ENCODE results near the gene KLF13.

The KLF13 gene

GRCh38 chr15:31391687-31392671 is 65.3 kb downstream of the KLF13 start:
- DNase-seq (ENCODE audit: low spot score): peak; percentile 88
- TF ChIP-seq, protein P1, sequence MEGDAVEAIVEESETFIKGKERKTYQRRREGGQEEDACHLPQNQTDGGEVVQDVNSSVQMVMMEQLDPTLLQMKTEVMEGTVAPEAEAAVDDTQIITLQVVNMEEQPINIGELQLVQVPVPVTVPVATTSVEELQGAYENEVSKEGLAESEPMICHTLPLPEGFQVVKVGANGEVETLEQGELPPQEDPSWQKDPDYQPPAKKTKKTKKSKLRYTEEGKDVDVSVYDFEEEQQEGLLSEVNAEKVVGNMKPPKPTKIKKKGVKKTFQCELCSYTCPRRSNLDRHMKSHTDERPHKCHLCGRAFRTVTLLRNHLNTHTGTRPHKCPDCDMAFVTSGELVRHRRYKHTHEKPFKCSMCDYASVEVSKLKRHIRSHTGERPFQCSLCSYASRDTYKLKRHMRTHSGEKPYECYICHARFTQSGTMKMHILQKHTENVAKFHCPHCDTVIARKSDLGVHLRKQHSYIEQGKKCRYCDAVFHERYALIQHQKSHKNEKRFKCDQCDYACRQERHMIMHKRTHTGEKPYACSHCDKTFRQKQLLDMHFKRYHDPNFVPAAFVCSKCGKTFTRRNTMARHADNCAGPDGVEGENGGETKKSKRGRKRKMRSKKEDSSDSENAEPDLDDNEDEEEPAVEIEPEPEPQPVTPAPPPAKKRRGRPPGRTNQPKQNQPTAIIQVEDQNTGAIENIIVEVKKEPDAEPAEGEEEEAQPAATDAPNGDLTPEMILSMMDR (IDR thresholded peaks at IDR 0.05; ENCODE audit: extremely low read depth, insufficient read depth, missing control alignments): no peak
- in situ Hi-C loops (cut with MboI; ENCODE audit: low pct_unique_long_range_greater_than_20kb, low sequenced_read_pairs, unreplicated experiment): no loop called here

DNA sequence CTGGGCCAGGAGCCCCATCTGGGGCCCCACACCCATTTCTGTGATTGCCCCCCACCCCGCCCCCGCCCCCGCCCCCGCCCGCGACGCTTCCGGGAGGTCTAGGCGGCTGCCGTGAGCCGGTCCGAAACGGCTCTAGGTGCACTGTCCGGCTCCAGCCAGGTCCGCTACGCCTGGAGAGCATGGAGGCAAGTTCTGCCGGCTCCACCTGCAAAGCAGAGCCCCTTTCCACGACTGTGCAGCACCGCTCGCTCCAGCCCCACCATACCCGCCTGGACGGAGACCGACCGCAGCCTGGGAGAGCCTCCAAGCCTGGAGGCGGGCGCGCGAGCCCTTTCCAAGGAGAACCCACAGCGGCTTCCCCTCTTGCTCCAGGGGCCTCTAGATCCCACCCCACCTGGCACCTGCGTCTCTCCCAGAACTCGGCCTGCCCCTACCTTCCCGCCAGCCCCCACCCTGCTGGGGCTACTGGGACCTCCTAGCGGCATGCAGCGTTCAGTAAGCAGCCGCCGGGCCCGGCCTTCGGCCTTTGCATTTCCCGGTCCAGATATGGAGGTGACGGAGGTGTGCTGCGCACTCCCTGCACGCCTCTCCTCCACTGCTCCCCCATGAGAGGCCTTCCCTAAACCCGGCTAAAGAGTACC is 66.2 kb downstream of the KLF13 start:
- DNase-seq (ENCODE audit: low spot score): no peak
- TF ChIP-seq, protein P1 (IDR thresholded peaks at IDR 0.05; ENCODE audit: extremely low read depth, insufficient read depth, missing control alignments): no peak
- in situ Hi-C loops (cut with MboI; ENCODE audit: low pct_unique_long_range_greater_than_20kb, low sequenced_read_pairs, unreplicated experiment): no loop called here

DNA sequence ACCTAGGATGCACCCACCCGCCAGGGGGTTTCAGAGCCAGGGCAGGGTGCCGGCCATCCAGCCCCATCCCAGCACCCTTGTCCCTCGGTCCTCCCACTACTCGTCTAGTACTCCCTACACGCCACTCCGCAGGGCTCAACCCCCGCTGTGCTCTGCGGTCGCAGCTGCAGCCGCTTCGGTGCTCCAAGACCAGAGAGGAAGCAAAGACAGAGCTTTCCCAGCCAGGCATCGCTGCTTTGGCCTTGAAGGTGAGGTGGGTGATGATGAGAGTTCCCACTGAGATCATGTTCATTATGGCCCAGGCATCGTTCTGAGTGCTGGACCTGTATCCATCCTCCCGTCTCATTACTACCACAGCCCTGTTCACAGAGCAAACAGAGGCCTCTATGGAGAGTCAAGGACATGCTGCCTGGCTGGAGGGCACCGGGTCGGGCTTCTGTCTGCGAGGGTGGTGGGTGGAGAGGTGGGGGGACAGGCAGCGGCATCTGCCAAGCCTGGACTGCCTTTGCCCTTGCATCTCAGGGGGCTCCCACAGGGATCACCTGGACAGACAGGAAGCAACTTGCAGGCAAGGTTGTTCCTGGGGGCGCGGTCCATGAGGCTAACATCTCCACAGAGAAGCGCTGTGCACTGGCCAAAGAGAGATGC is 66.9 kb downstream of the KLF13 start:
- DNase-seq (ENCODE audit: low spot score): no peak
- in situ Hi-C loops (cut with MboI; ENCODE audit: low pct_unique_long_range_greater_than_20kb, low sequenced_read_pairs, unreplicated experiment): no loop called here
- TF ChIP-seq, protein P1 (IDR thresholded peaks at IDR 0.05; ENCODE audit: extremely low read depth, insufficient read depth, missing control alignments): no peak

GRCh38 chr15:31396881-31397560 is 70.4 kb downstream of the KLF13 start:
- peak; percentile 42 for DNase-seq (ENCODE audit: low spot score)
- TF ChIP-seq, protein P1 (IDR thresholded peaks at IDR 0.05; ENCODE audit: extremely low read depth, insufficient read depth, missing control alignments): peak; percentile 20
- in situ Hi-C loops (cut with MboI; ENCODE audit: low pct_unique_long_range_greater_than_20kb, low sequenced_read_pairs, unreplicated experiment): no loop called here

GRCh38 chr15:31397851-31398661 is 71.4 kb downstream of the KLF13 start:
- in situ Hi-C loops (cut with MboI; ENCODE audit: low pct_unique_long_range_greater_than_20kb, low sequenced_read_pairs, unreplicated experiment): no loop called here
- TF ChIP-seq, protein P1 (IDR thresholded peaks at IDR 0.05; ENCODE audit: extremely low read depth, insufficient read depth, missing control alignments): no peak
- DNase-seq (ENCODE audit: low spot score): no peak

Data from GM13977 (cell line).